H1 (cell line): Measurements from ENCODE around the gene CAP1. TPM values are rescaled to one million over a fixed set of nuclear protein-coding genes. Genes with fewer than 3 reads are reported as not detected.

Experiments used
- CTCF ChIA-PET: fragments of 300-600 bp; sonication (Branson Sonifier 250); formaldehyde crosslinking; loops from one replicate; lab custom pipeline; 2021; ENCODE audit not compliant: partially characterized antibody; lab: Charles Lee
- POLR2A ChIA-PET: fragments of 300-600 bp; sonication (Branson Sonifier 250); formaldehyde crosslinking; loops from one replicate; lab custom pipeline; 2021; ENCODE audit warnings: inconsistent platforms; ENCODE audit not compliant: partially characterized antibody; lab: Charles Lee
- DNase-seq, 2 experiments: peaks; one replicate each; pipeline versions ENCODE4 v3.0.0 to v3.0.0-alpha.2; 2010 to 2022; ENCODE audit warnings: low spot score in 2 of 2, low read depth in 1 of 2, mixed read lengths in 1 of 2
- FAIRE-seq: peaks from 2 replicates; lab custom pipeline; 2011; peaks lifted over from hg19 to GRCh38; lab: Jason Lieb, UNC
- H2AFZ ChIP-seq: 2 replicates; pipeline ENCODE4 v1.8.1; 2012; ENCODE audit warnings: low read length, inconsistent platforms
- H2AK5ac ChIP-seq: 2 replicates; pipeline ENCODE4 v1.6.1; 2013; ENCODE audit warnings: low read depth, low read length
- H2BK120ac ChIP-seq: replicated peaks from 2 replicates; pipeline ENCODE3; 2013; ENCODE audit warnings: low read depth, low read length, inconsistent platforms
- H2BK12ac ChIP-seq: 2 replicates; pipeline ENCODE4 v1.6.1; 2013; ENCODE audit warnings: low read depth, low read length
- H2BK15ac ChIP-seq: 2 replicates; pipeline ENCODE4 v1.6.1; 2013; ENCODE audit warnings: low read length
- H2BK20ac ChIP-seq: 2 replicates; pipeline ENCODE4 v1.6.1; 2013; ENCODE audit warnings: low read length
- H2BK5ac ChIP-seq: 2 replicates; pipeline ENCODE4 v1.6.1; 2013; ENCODE audit warnings: low read depth, low read length
- H3K14ac ChIP-seq: 2 replicates; pipeline ENCODE4 v1.6.1; 2013; ENCODE audit warnings: inconsistent platforms; ENCODE audit not compliant: insufficient read length
- H3K18ac ChIP-seq: 2 replicates; pipeline ENCODE4 v1.6.1; 2013; ENCODE audit warnings: low read length; ENCODE audit errors: extremely low read depth
- H3K23ac ChIP-seq: 2 replicates; pipeline ENCODE4 v1.6.1; 2013; ENCODE audit warnings: inconsistent platforms; ENCODE audit not compliant: insufficient read length
- H3K23me2 ChIP-seq: 2 replicates; pipeline ENCODE4 v1.6.1; 2013; ENCODE audit warnings: low read depth, low read length
- H3K27ac ChIP-seq: 2 replicates; pipeline ENCODE4 v1.6.1; 2011; ENCODE audit warnings: low read depth, low read length, inconsistent platforms
- H3K27me3 ChIP-seq, 4 experiments: replicated peaks in 1 of 4; 1 replicate in 1 of 4; 2 replicates in 3 of 4; pipeline versions ENCODE4 v1.6.1 to v1.8.1; 2011 to 2013; ENCODE audit warnings: low read length in 3 of 4, mild to moderate bottlenecking in 3 of 4, inconsistent platforms in 2 of 4, mixed read lengths in 2 of 4, moderate library complexity in 1 of 4; ENCODE audit not compliant: control insufficient read depth in 3 of 4, insufficient read depth in 3 of 4; ENCODE audit errors: extremely low read depth in 1 of 4
- H3K36me3 ChIP-seq, 4 experiments: 2 replicates each; pipeline versions ENCODE4 v1.6.1 to v1.8.1; 2011 to 2013; ENCODE audit warnings: mild to moderate bottlenecking in 4 of 4, low read length in 3 of 4, moderate library complexity in 2 of 4, control low read depth in 1 of 4, inconsistent platforms in 1 of 4; ENCODE audit not compliant: insufficient read depth in 4 of 4, control insufficient read depth in 2 of 4
- H3K4ac ChIP-seq: replicated peaks from 2 replicates; pipeline ENCODE3; 2013; ENCODE audit warnings: low read length, low read depth, mixed read lengths, inconsistent platforms; ENCODE audit not compliant: insufficient read length
- H3K4me1 ChIP-seq, 4 experiments: replicated peaks in 1 of 4; 1 replicate in 1 of 4; 2 replicates in 3 of 4; pipeline versions ENCODE4 v1.6.1 to v1.8.1; 2011 to 2013; ENCODE audit warnings: low read length in 3 of 4, inconsistent platforms in 2 of 4, mixed read lengths in 1 of 4; ENCODE audit not compliant: insufficient read depth in 4 of 4, control insufficient read depth in 3 of 4
- H3K4me2 ChIP-seq, 2 experiments: 2 replicates each; pipeline versions ENCODE4 v1.6.1 to v1.8.1; 2011 to 2013; ENCODE audit warnings: low read depth in 2 of 2, low read length in 2 of 2, control low read depth in 1 of 2, inconsistent platforms in 1 of 2, mild to moderate bottlenecking in 1 of 2; ENCODE audit not compliant: insufficient read depth in 1 of 2
- H3K4me3 ChIP-seq, 4 experiments: fragments of 200-600, 300-600 bp in 1 of 4; sonication (generic), shearing (Covaris generic), sonication (Bioruptor Twin) in 1 of 4; 2 replicates each; pipeline versions ENCODE4 v1.5.1 to v1.8.1; 2011 to 2016; ENCODE audit warnings: low read length in 4 of 4, low read depth in 3 of 4, control low read depth in 2 of 4, inconsistent platforms in 2 of 4, mild to moderate bottlenecking in 2 of 4, mixed read lengths in 1 of 4, moderate library complexity in 1 of 4; ENCODE audit not compliant: insufficient read depth in 2 of 4; ENCODE audit errors: extremely low read depth in 1 of 4
- H3K56ac ChIP-seq: replicated peaks from 2 replicates; pipeline ENCODE3; 2013; ENCODE audit warnings: low read depth, mild to moderate bottlenecking, mixed read lengths, low read length, inconsistent platforms; ENCODE audit not compliant: insufficient read length
- H3K79me1 ChIP-seq: 2 replicates; pipeline ENCODE4 v1.6.1; 2013; ENCODE audit warnings: low read depth, low read length, control low read depth
- H3K79me2 ChIP-seq, 2 experiments: 2 replicates each; pipeline versions ENCODE4 v1.6.1 to v1.8.1; 2012 to 2013; ENCODE audit warnings: low read length in 2 of 2, mild to moderate bottlenecking in 2 of 2, inconsistent platforms in 1 of 2; ENCODE audit not compliant: insufficient read depth in 2 of 2, control insufficient read depth in 1 of 2
- H3K9ac ChIP-seq, 4 experiments: replicated peaks in 1 of 4; 1 replicate in 1 of 4; 2 replicates in 3 of 4; pipeline versions ENCODE4 v1.6.1 to v1.8.1; 2011 to 2013; ENCODE audit warnings: low read depth in 3 of 4, low read length in 3 of 4, control low read depth in 2 of 4, mild to moderate bottlenecking in 2 of 4, moderate library complexity in 2 of 4, inconsistent platforms in 1 of 4; ENCODE audit errors: extremely low read depth in 1 of 4
- H3K9me3 ChIP-seq, 2 experiments: 2 replicates each; pipeline versions ENCODE4 v1.6.1 to v1.8.1; 2012 to 2013; ENCODE audit warnings: mild to moderate bottlenecking in 2 of 2, moderate library complexity in 2 of 2, control low read depth in 1 of 2, inconsistent platforms in 1 of 2, low read depth in 1 of 2, low read length in 1 of 2, mixed read lengths in 1 of 2; ENCODE audit not compliant: insufficient read depth in 2 of 2
- H4K20me1 ChIP-seq, 2 experiments: replicated peaks in 1 of 2; 2 replicates each; pipeline versions ENCODE3 to v1.8.1; 2011 to 2013; ENCODE audit warnings: inconsistent platforms in 2 of 2, low read length in 2 of 2, mild to moderate bottlenecking in 1 of 2; ENCODE audit not compliant: insufficient read depth in 2 of 2, control insufficient read depth in 1 of 2
- H4K5ac ChIP-seq: 2 replicates; pipeline ENCODE4 v1.6.1; 2013; ENCODE audit warnings: low read length, low read depth, mixed read lengths, inconsistent platforms; ENCODE audit not compliant: insufficient read length
- H4K8ac ChIP-seq: 2 replicates; pipeline ENCODE4 v1.8.0; 2013; ENCODE audit warnings: mild to moderate bottlenecking, moderate library complexity, low read length, inconsistent platforms; ENCODE audit not compliant: insufficient read depth; ENCODE audit errors: extremely low read depth
- H4K91ac ChIP-seq: replicated peaks from 2 replicates; pipeline ENCODE3; 2013; ENCODE audit warnings: low read length, mixed read lengths, inconsistent platforms; ENCODE audit not compliant: insufficient read length
- TAF1 ChIP-seq: IDR thresholded peaks from 2 replicates; pipeline ENCODE4 v1.6.1; 2011; ENCODE audit warnings: mild to moderate bottlenecking, low read depth, low read length
- WGBS, 2 experiments: shearing (Covaris generic) in 1 of 2; methylation state at CpG; one replicate each; pipeline versions ENCODE4 v1.1.6 to v1.1.7; 2013 to 2015; ENCODE audit warnings: low lambda C conversion rate in 2 of 2, mixed read lengths in 2 of 2, inconsistent platforms in 1 of 2, low coverage in 1 of 2, missing lambda C conversion rate in 1 of 2; ENCODE audit not compliant: insufficient replicate concordance in 2 of 2, insufficient coverage in 1 of 2, insufficient read length in 1 of 2; ENCODE audit errors: extremely low coverage in 1 of 2, missing lambda C conversion rate in 1 of 2; 5-methylcytosine and 5-hydroxymethylcytosine counted together
- polyA plus RNA-seq, 7 experiments: library from polyadenylated mRNA; depleted of rRNA in 3 of 7; stranded (reverse) in 5 of 7; unstranded in 2 of 7; fragments of >200 nt in 5 of 7; fragments of 200-250 nt in 2 of 7; gene quantifications; 1 replicate in 5 of 7; 2 replicates in 1 of 7; 4 replicates in 1 of 7; pipeline versions ENCODE4 v1.2.1 to v1.2.3, GENCODE V29; 2011 to 2013; ENCODE audit warnings: missing spikeins in 2 of 7, mixed read lengths in 2 of 7
- total RNA-seq: library from RNA; stranded (reverse); fragmentation: NEBNext Ultra II Directional; extraction: Animal tissue kit (Norgen Biotek cat#: 25700); gene quantifications from 2 replicates; pipeline ENCODE4 v1.2.1, GENCODE V29; 2021

The CAP1 gene
- total and polyA plus RNA-seq, 2 of the 8 experiments (the other 6 are each of a cell fraction or from before 2014, with no cell fraction given) = 140 to 295 TPM

DNA sequence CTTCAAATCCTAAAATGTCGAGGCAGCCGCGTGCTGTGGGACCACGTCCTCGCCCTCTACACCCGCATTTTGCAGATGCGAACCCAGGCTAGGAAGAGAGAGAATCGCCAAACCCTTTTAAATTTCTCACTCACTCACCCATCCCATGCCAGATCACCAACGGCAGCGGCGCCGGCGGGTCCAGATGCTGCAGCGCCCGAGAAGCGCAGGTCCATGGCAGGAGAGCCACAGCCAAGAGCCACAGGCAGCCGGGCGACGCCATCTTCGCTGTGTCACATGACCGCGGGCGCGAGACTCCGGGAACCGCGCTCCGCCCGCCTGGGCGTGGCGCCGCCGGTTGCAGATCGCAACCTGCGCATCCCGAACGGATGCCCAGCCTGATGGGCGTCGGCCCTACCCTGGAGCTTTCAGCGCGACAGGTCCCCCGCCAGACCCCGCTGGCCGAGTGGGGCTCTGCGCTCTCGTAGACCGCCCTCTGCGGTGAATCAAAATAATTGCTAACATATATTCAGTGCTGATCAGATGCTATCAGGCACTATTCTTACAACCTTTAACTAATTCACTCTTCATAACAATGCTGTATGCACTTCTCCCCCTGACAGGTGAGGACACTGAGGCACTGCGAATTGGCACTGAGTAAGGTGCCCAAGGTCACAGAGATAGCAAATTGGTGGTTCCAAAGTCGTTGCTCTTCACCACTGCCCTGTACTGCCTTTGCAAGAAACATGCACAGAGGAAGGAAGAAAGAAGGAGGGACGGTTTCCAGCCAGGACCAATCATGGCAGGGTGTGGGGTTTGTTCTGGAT, 56.7 kb downstream of the CAP1 start, which contains the start of gene PPT1:
TSS of gene PPT1 (minus strand) at position 276 of the 806 bp plus-strand sequence. CDS start at position 262, 14 bp downstream.
- no peak within 1 kb of the TSS for H2AK5ac ChIP-seq
- H3K4me3 ChIP-seq = peak within 1 kb of the TSS; percentile 82 to 92 (median 90)
- DNase-seq (peak; percentile 51 to 89), FAIRE-seq (no peak)
- no peaks in the 10 kb centered on the region for H4K20me1 ChIP-seq
- H3K36me3 ChIP-seq = peaks cover 0 to 1% (median 0%) of the 10 kb centered on the region in 4 experiments; a peak in 4 of 8 replicates
- ChIA-PET POLR2A (interaction anchor here (0.8 to 1.6 kb wide), 3 partner anchors 11 to 28 kb away, joined by 3 to 5 read pairs (median 3); no protein-coding TSS in a partner anchor), CTCF (interaction anchor here (0.7 to 1.4 kb wide), 3 partner anchors 12 to 47 kb away, joined by 3 to 8 read pairs (median 3); no protein-coding TSS in a partner anchor)
- 0 out of 2 replicates have a peak within 1 kb of the TSS, but pooled peaks have one; percentile 18 for H2BK12ac ChIP-seq
- peak within 1 kb of the TSS; percentile 29 for H4K91ac ChIP-seq
- 2% methylated on average over 46 of the region's 51 CpGs; no CpG with 5 or more reads in 1 of the 2 experiments for WGBS, 2 experiments
- H2BK20ac ChIP-seq = no peak within 1 kb of the TSS
- peak within 1 kb of the TSS; percentile 46 for H3K4ac ChIP-seq
- peaks cover 0 to 2% (median 0%) of the 10 kb centered on the region in 4 experiments; a peak in 2 of 7 replicates for H3K4me1 ChIP-seq
- peak within 1 kb of the TSS; percentile 84 to 87 for H3K4me2 ChIP-seq
- H3K14ac ChIP-seq = no peak within 1 kb of the TSS
- peak within 1 kb of the TSS; percentile 99 for H2AFZ ChIP-seq
- H3K18ac ChIP-seq = peak within 1 kb of the TSS; percentile 85
- H2BK120ac ChIP-seq = peak within 1 kb of the TSS; percentile 41
- peak within 1 kb of the TSS; percentile 67 to 84 (median 72) for H3K9ac ChIP-seq
- H3K79me2 ChIP-seq = peaks cover 4 to 28% of the 10 kb centered on the region in 2 experiments; a peak in 3 of 4 replicates
- H3K79me1 ChIP-seq = peaks cover 3% of the 10 kb centered on the region; the same call in 1 of the 2 replicates
- H3K23ac ChIP-seq = no peak within 1 kb of the TSS
- H3K56ac ChIP-seq = no peak within 1 kb of the TSS
- H4K5ac ChIP-seq = peak within 1 kb of the TSS; percentile 73
- H3K9me3 ChIP-seq = no peaks in the 10 kb centered on the region
- H2BK15ac ChIP-seq = peak within 1 kb of the TSS; percentile 50; the same call in 1 of the 2 replicates
- H4K8ac ChIP-seq = peak within 1 kb of the TSS; percentile 99
- peaks cover 9% of the 10 kb centered on the region; the same call in 1 of the 2 replicates for H3K23me2 ChIP-seq
- peaks cover 0 to 1% (median 0%) of the 10 kb centered on the region in 4 experiments; a peak in 1 of 7 replicates for H3K27me3 ChIP-seq
- no peak within 1 kb of the TSS for H2BK5ac ChIP-seq
- H3K27ac ChIP-seq = no peak within 1 kb of the TSS
- peak; percentile 94 for TF ChIP-seq TAF1
